ENCODE data around the gene RNF144B.

The RNF144B gene

DNA sequence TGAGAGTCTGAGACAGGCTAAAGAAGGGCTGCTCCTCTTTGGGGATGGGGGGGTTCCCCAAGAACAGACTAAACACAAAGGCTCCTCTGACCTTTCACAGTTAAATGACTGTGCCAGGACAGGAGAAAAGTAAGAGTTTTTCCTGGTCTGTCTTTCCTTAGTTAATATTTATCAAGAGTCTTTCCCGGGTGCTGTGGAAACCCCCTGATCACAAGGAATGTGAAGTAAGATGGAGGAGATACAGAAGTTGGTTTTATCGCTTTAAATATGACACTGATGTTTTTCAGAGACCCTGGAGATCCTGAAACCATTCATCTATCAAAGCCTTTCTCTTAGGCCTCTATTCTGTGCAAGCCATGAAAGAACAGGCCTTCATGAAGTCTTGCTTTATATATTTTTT lies 105.8 kb downstream of the RNF144B start:
- DNase-seq, result no peak

DNA sequence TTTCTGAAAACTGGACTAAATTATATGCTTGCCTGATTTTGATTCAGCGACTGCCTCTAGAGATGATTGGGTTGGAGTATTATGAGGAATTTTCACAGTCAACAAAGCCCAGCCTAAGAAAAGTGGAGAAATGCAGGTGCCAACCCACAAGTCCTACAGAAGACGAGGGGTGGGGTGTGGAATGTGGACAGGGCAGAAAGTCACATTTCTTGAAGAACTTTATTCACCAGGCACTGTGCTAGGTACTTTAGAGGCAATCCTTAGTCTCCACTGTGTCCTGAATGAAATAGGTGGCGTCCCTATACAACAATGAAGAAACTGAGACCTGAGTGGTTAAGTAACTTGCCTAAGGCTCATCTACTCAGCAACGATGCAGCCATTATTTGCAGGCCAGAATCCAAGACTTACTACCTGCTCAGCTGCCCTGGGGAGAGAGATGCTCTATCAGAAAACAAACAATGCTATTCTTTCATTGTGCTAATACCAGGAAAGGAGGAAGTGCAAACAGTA lies 106.3 kb downstream of the RNF144B start:
- DNase-seq, result no peak

DNA sequence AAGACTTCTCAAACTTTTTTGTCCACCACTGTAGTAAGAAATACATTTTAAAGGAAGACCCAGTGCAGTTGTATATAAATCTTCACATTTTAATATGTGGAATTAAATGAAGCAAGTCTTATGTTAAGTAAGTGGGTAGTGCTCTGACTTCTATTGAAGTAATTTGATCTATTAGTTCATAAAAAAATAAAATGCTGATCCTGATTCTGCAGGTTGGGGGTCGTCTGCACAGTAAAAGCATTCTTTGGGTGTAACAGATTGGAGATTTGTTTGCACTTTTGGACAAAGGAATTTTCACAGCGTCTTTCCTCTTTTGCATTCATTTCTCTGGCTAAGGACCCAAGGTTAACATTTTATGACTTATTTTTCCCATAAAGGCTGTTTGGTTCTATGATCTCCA lies 106.8 kb downstream of the RNF144B start:
- DNase-seq, result no peak

DNA sequence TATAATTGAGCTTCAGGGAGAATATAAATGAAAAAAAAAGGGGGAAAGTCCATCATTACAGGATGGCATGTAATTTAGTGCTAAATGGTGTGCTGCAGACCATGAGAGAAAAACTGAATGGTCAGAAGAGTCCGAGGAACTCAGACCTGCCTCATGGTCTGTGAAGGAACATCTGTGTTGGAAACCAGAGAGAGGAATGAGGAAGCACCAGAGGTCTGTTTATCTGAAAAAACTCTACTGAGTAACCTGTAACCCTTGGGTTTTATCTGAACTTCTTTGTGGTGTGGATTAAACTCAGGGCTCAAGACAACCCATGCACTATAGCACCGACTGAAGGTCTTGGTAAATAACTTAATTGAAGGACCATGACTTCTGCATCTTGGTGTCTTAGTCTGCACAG lies 108.1 kb downstream of the RNF144B start:
- no peak for DNase-seq

DNA sequence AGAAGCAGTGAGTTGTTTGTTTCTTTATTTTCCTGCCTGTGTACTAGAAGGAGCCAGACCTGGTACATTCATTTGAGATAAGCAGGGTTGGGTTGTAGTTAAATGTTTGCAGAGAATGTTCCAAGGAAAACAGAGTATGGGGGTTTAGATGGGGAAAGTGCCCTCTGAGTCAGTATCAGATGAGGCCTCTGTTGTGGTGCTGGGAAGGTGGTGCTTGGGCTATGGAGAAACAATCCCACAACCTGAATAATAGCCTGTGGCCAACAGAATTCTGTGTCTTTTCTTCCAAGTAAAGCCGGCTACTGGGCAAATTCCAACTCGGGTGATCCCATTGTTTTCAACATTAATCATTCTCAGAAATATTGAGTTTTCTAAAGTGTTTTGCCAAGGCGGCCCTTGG lies 109.3 kb downstream of the RNF144B start:
- no peak for DNase-seq

DNA sequence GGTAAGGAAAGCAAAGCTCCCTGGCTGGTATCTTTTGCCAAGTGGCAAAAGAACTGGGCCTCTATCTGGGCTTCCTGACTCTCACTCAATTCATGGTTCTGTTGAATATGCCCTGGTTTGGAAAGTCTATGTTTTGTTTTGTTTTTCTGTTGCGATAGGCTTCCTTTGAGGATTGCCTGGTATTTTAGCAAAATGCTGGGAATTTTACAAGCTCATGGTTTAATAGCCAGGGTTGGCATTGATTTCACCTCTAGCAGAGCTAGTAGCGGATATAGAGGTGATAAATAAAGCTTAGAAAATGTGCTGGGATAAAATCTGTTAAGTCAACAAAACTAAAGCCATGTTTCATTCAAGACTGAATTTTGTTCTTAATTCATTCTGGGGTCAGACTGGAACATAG lies 109.9 kb downstream of the RNF144B start:
- no peak for DNase-seq

DNA sequence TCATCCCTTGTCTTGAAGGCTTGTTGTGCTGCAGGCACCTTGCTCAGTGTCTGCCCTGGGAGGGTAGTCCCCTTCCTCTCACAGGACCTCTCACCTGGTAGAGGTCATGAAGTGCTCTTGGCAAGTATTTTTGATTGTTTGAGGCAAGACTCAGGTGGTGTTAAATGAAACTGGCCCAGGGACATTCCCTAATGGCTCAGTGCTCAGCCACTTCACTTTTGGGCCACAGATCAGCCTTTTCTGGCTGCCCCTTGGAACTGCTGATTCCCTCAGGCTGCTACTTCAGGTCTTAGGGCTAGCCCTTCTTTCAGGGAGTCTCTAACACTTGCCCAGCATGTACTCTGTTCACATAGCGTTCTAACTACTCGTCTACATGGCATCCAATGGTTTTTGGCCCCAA lies 111.3 kb downstream of the RNF144B start:
- DNase-seq, result no peak

DNA sequence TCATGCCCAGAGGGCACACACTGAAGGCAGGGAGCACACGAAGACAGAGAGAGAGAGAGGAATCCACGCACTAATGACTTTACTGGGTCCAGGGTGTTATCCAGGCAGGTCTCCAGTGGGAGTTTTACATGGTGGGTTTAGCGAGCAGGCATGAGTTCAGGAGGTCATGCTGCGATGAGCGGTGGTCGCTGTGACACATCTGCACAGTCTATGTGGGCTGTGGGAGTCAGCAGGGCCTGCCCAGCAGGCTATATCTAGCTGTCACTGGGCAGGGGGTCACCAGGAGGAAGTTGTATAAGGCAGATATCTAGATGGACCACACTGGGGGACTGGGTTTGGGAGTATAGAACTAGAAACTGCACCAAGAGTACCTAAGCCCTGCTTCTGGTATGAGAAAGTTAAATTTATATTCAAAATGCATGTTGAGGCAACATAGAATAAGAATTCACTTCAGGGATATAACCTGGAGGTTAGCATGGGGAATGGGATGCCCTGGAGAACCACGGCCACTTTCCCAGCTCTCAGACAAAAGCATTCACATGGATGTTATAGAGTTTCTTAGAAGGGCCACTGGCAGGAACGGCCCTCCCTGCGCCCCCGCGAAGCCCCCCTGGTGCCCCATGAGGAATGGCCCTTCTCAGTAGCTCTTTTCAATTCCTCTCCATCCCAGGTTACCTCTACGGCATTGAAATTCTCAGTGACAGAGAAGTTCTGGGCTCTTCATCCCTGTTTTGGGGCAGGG lies 113.9 kb downstream of the RNF144B start:
- no peak for DNase-seq

DNA sequence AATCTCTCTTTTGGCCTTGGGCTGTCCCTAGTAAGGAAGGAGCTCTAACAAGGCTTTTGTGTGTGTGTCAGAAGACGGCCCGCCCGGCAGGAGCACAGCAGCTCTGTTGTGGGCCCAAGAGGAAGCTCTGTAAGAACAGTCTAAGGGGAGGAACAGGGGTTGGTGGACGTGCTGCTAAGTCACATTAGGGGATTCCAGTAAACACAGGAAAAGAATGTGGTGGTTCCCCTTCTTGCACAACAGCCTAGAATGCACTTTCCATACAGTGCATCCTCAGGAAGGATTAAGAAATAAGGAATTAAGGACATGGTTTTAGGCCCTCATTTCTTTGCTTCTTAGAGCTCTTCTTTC lies 114.5 kb downstream of the RNF144B start:
- no peak for DNase-seq

DNA sequence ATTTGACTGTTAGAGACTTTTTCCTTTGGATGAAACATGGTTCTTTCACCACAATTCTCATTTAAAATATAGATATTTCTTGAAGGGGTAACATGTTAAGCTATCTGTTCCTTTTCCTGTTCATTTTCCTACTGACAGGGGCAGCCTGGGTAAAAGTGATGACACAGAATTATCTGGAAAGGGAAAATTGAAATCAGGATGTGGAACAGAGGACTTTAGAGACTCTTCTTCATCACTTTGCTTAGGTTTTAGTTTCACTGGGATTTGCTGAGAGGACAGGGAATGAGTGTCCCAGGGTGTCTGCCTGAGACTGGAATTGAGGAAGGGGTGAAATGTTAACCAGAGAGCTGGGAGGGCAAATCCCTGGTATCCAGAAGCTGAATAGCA lies 116.0 kb downstream of the RNF144B start:
- DNase-seq, result no peak

DNA sequence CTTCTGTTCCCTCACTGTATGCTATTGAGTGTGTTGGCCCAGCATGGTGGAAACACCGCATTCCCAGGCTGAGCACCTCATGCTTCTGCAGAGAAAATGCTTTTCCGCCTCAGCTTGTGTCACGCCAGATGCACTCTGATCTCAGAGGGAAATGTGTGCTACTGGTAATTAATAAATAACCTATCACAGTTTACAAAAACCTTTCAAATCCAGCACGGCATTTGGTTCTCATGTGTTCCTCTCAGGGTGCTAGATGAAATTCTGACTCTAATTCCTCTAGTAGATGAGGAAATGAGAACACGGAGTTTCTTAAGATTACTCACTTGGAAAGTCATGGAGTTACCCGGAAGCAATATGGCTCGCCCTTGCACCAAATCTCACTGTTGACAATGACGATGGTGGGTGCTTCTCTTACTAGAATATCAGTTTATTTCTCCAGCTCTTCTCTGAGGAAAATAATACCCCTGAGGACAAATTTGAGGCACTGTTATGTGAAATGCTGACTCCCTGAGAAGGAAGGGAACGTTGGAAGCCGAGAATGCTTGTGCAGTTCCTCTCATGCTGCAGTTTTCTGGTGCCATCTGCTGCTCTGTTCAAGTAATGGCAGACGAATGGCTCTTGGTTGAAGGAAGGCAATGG lies 116.6 kb downstream of the RNF144B start:
- peak; percentile 1 for DNase-seq

DNA sequence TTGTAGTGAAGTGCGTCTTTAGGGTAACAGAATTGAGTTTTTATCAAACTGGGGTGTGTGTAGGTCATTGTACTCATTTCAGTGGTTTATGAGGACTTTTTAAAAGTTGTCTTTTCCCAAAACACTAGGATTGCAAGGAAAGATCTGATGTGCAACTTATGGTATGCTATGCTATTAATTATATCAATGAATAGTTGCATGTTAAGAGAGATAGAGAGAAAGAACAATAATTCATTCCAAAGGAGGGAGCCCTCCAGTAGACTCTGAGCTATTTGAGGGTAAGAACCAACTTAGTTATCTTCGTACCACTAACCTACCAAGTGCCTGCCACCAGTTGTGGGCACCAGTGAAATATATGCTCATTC lies 117.1 kb downstream of the RNF144B start:
- DNase-seq, result no peak

DNA sequence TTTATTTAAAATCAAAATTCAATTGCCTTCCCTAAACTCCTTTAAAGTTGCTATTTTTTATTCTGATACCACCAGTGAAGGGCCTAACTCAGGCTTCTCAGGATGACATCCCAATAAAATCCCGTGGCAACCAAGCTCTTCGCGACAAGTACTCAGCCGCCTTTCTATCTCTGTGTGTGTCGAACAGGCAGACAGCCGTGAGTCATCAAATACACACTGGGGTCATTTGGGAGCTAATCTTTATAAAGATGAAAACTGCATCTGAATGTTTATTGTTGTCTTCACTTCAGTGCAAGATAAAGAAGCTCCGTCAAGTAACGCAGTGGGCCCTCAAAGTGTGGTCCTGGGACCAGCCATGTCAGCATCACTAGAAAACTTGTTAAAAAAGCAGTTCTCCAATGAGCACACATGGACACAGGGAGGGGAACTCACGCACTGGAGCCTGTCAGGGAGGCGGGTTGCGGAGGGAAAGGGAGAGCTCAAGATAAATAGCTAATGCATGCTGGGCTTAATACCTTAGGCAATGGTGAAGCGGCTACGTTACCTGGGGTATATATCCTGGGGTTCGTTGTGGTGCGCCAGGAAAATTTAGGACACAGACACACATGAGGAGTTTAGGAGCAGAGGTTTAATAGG lies 119.3 kb downstream of the RNF144B start:
- DNase-seq, result no peak

DNA sequence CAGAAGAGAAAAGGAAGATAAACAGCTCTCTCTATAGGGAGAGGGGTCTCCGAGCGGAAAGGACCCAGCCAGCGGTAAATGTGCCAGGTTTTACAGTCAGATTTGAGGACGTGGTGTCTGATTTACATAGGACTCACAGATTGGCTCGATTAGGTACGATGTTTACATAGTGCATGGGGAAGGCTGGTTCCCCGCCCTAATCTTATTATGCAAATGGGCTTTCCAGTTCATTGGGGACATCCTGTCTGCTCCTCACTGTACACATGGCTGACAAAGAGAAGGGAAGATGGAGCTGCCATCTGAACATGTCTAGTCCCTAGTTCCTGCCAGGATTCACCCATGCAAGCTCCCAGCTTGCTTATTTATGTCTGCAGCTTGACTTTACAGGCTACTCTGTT lies 119.9 kb downstream of the RNF144B start:
- no peak for DNase-seq

DNA sequence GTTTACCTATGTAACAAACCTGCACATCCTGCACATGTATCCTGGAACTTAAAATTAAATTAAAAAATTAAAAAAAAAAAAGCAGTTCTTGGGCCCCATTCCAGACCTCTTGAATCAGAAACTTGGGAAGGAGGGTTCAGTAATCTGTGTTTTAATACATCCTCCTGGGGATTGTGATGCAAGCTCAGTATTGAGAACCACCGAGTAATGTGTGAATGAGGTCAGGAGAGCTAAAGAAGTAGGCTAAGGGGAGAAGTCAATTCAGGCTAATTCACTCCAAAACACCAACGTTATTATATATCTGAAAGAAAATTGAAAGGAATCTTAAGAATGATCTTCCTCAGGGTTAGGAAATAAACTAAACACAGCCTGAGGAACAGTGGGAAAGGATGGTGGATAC lies 120.4 kb downstream of the RNF144B start:
- no peak for DNase-seq

DNA sequence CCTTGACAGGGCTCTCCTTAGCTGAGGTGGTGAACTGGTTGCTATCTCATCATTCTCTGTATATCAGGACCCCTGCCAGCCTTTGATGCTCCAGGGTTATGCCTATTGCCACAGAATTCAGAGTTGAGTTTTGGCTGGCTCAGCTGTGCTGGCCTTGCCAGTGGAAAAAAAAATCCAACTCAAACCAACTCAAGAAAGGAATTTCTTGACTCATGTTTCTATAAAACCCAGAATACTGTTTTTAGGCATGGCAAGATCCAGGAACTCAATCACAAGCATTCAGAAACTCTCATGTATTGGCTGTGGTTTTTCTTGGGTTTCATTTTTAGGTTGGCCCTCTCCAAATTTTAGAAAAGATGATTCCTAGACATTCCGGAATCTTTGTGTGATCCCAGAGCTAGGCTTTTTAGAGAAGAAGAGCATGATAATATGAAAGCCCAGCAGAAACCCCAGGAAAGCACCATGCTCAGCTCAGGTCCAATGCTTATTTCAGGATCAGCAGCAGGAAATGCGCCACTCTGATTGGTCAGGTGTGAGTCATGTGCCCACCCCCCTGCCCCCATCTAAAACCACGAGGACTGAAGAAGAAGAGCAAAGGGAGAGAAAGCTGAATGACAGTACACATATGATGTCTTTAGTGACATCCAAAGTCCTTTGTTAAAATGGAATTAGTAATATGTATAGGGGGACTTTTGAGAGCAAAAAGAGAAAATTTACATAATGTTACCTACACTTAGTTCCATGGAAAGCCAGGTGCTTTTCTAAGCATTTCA lies 122.9 kb downstream of the RNF144B start:
- DNase-seq, result no peak

DNA sequence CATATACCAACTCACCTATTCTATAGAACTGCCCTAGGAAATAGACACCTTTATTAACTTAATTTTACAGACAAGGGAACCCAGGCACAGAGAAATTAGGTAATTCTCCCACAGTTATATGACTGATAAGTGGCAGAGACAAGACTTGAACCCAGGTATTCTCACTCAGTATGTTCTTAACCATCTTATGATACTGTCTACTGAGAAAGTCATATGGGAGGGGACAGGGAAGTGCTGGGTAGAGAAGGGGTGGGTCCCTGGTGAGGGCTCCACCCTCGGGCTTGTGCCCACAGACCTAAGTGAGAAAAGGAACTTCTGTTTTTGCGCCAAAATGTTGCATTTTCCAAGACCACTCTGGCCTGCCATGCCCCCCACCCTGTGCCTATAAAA lies 123.5 kb downstream of the RNF144B start:
- no peak for DNase-seq

DNA sequence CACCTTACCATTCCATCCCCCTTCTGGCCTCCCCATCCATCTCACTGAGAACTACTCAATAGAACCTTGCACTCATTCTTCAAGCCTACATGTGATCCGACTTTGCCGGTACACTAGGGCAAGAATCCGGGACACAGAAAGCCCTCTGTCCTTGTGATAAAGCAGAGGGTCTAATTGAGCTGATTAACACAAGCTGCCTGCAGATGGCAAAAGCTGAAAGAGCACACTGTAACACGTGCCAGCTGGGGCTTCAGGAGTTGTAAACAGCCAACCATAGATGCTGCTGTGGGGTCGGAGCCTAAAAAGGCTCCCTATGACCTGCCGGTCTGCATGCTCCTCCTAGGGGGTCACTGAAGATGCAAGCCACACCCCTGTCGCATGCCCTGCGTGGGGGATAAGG lies 124.1 kb downstream of the RNF144B start:
- no peak for DNase-seq

DNA sequence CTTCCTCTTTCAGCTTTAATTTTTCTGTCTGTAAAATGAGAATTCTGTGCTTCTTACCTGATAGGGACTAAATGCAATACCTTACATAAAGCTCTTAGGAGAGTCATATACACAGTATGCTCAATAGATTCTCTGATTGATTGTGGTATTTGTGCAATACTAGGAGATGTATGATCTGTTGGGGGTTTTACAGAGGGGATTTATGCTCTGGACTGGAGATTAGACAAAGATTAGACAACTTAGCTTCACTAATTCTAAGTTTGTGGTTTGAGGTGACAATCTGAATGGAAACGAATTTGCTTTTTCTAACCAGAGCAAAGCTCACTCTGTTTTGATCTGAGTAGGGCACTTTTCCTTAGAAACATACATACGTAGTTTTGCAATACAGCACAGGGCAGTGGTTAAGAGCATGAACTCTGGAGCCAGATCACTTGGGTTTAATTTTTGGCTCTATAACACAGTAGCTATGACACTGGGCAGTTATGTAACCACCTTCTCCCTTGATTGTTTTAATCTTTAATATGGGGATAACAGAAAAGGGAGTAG lies 126.2 kb downstream of the RNF144B start:
- no peak for DNase-seq

DNA sequence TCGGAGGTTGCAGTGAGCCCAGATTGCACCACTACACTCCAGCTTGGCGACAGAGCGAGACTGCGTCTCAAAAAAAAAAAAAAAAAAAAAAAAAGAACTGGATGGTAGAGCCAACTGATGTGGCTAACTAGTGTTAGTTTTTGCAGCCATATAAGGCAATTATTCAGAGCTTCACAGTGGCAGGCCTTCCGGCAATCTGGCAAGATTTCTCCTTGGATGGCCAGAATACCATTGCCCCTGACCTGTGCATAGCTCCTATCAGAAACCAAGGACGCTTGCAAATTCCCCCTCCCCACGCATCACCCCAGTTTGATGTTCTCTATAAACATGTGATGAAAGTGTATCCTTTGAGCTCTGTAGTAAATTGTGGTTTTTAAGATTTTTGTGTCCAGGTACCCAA lies 127.0 kb downstream of the RNF144B start:
- no peak for DNase-seq

DNA sequence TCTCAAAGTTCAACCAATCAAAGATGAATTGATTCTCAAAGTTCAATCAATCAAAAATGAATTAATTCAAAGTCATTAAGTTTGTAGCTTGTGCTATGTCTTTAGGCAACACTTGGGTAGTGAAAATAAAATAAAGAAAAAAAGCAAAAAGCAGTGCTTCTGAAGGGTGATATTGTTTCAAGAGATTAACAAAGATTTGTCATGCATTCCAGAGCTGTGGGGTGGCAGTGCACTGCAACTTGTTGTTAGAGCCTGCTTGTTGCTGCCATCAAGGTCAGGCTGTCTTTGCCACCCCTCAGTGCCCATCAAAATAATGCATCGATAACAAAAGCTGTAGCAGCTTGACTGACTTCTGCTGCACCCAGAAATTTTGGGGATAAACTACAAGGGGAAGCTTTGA lies 128.6 kb downstream of the RNF144B start:
- no peak for DNase-seq

Measured in GF-D8 (cell line).